HepG2 (cell line): ENCODE data around the gene CHD9NB. TPM values are rescaled to one million over a fixed set of nuclear protein-coding genes. Genes with fewer than 3 reads are reported as not detected.

Experiments used
- ATAC-seq: fragments of 200-7000 bp; cut with Tn5 transposase; 3 replicates; pipeline ENCODE4 v1.9.1; 2020; ENCODE audit warnings: mild to moderate bottlenecking, moderate library complexity
- BruUV-seq: library from RNA; stranded (reverse); fragments of 400-500 nt; replicated peaks from 2 replicates; lab custom pipeline; 2021; lab: Mats Ljungman, UMichigan
- CTCF ChIA-PET: fragments of 300-600 bp; formaldehyde crosslinking; extraction: SDS; loops from one replicate; lab custom pipeline; 2021; ENCODE audit warnings: low total read pairs, inconsistent platforms, low intra/inter-chr PET ratio; lab: Yijun Ruan, JAX
- POLR2A ChIA-PET: fragments of 350-600 bp; sonication (Branson Sonifier 250); formaldehyde crosslinking; loops from one replicate; lab custom pipeline; 2020; ENCODE audit warnings: antibody characterized with exemption, inconsistent platforms; lab: Yijun Ruan, JAX
- DNase-seq: peaks from one replicate; pipeline ENCODE4 v3.0.0-alpha.2; 2015; ENCODE audit warnings: low spot score
- FAIRE-seq: peaks from 3 replicates; lab custom pipeline; 2011; peaks lifted over from hg19 to GRCh38; lab: Jason Lieb, UNC
- H2AFZ ChIP-seq: one replicate; pipeline ENCODE4 v1.6.1; 2011; ENCODE audit warnings: low read length, inconsistent platforms
- H3K27ac ChIP-seq: fragments of 300-600 bp; 3 replicates; pipeline ENCODE4 v1.8.0; 2011; ENCODE audit warnings: mixed run types, mild to moderate bottlenecking, mixed read lengths, low read length, inconsistent platforms; ENCODE audit not compliant: insufficient read depth; ENCODE audit errors: extremely low read length
- H3K27me3 ChIP-seq, 2 experiments: fragments of 200-600 bp in 1 of 2; 2 replicates in 1 of 2; 3 replicates in 1 of 2; pipeline versions ENCODE4 v1.6.0 to v1.8.0; 2011; ENCODE audit warnings: low read length in 2 of 2, mild to moderate bottlenecking in 2 of 2, moderate library complexity in 2 of 2, inconsistent platforms in 1 of 2; ENCODE audit not compliant: insufficient read depth in 2 of 2, control insufficient read depth in 1 of 2
- H3K36me3 ChIP-seq, 2 experiments: fragments of 200-600 bp in 1 of 2; replicated peaks in 1 of 2; 2 replicates in 1 of 2; 3 replicates in 1 of 2; pipeline versions ENCODE4 v1.5.1 to v1.8.0; 2011; ENCODE audit warnings: low read length in 2 of 2, inconsistent platforms in 1 of 2; ENCODE audit not compliant: insufficient read depth in 2 of 2, control insufficient read depth in 1 of 2
- H3K4me1 ChIP-seq: 2 replicates; pipeline ENCODE4 v1.5.1; 2012; ENCODE audit warnings: low read length, inconsistent platforms; ENCODE audit not compliant: insufficient read depth
- H3K4me2 ChIP-seq: 2 replicates; pipeline ENCODE4 v1.6.0; 2011; ENCODE audit warnings: low read depth, low read length, inconsistent platforms
- H3K4me3 ChIP-seq, 3 experiments: fragments of 200-600 bp in 1 of 3; sonication (generic), shearing (Covaris generic) in 1 of 3; replicated peaks in 1 of 3; 2 replicates each; pipeline ENCODE4 v1.5.1; 2011 to 2016; ENCODE audit warnings: low read length in 3 of 3, inconsistent platforms in 2 of 3, low read depth in 2 of 3, mild to moderate bottlenecking in 2 of 3, control low read depth in 1 of 3, mixed read lengths in 1 of 3; ENCODE audit not compliant: insufficient read depth in 1 of 3
- H3K79me2 ChIP-seq: one replicate; pipeline ENCODE4 v1.6.1; 2011; ENCODE audit warnings: low read length, inconsistent platforms; ENCODE audit not compliant: insufficient read depth
- H3K9ac ChIP-seq: 2 replicates; pipeline ENCODE4 v1.6.0; 2011; ENCODE audit warnings: mild to moderate bottlenecking, low read depth, low read length, inconsistent platforms; ENCODE audit not compliant: insufficient read depth
- H3K9me3 ChIP-seq: 2 replicates; pipeline ENCODE4 v1.5.1; 2012; ENCODE audit warnings: mild to moderate bottlenecking, low read length
- H4K20me1 ChIP-seq: 2 replicates; pipeline ENCODE4 v1.6.0; 2011; ENCODE audit warnings: inconsistent platforms, mild to moderate bottlenecking, low read length, moderate library complexity; ENCODE audit not compliant: insufficient read depth
- CERS6 ChIP-seq: sonication (generic); formaldehyde crosslinking; IDR thresholded peaks from 2 replicates; pipeline ENCODE4 v1.5.0; 2020; ENCODE audit warnings: missing genetic modification reagents
- CHD4 ChIP-seq: fragments of 200-600 bp; sonication (generic); IDR thresholded peaks from 2 replicates; pipeline ENCODE4 v1.7.0; 2017; ENCODE audit warnings: mild to moderate bottlenecking, low read length, borderline replicate concordance
- GLI4 ChIP-seq: sonication (generic); formaldehyde crosslinking; IDR thresholded peaks from 2 replicates; pipeline ENCODE4 v1.5.1; 2020; ENCODE audit warnings: missing genetic modification reagents, mild to moderate bottlenecking, moderate library complexity, borderline replicate concordance
- KDM5A ChIP-seq: fragments of 200-600 bp; sonication (generic); IDR thresholded peaks from 2 replicates; pipeline ENCODE4 v1.7.0; 2018; ENCODE audit warnings: antibody characterized with exemption, mild to moderate bottlenecking, low read length, borderline replicate concordance
- MYNN ChIP-seq: sonication (generic); formaldehyde crosslinking; IDR thresholded peaks from 2 replicates; pipeline ENCODE4 v1.4.0; 2020; ENCODE audit warnings: mild to moderate bottlenecking, low read depth, missing genetic modification reagents
- NAIF1 ChIP-seq: sonication (generic); formaldehyde crosslinking; IDR thresholded peaks from 2 replicates; pipeline ENCODE4 v1.5.0; 2020; ENCODE audit warnings: mild to moderate bottlenecking, missing genetic modification reagents, borderline replicate concordance
- NCOA2 ChIP-seq: sonication (generic); formaldehyde crosslinking; IDR thresholded peaks from 2 replicates; pipeline ENCODE4 v1.8.0; 2022; ENCODE audit warnings: inconsistent platforms
- PBX3 ChIP-seq: sonication (generic); formaldehyde crosslinking; IDR thresholded peaks from 2 replicates; pipeline ENCODE4 v1.8.1; 2023; ENCODE audit warnings: missing genetic modification reagents, inconsistent platforms, borderline replicate concordance
- RARG ChIP-seq: sonication (generic); formaldehyde crosslinking; IDR thresholded peaks from 2 replicates; pipeline ENCODE4 v1.4.0; 2020; ENCODE audit warnings: low read depth, mild to moderate bottlenecking, missing genetic modification reagents
- ZFP90 ChIP-seq: sonication (generic); formaldehyde crosslinking; IDR thresholded peaks from 2 replicates; pipeline ENCODE4 v1.8.0; 2022; ENCODE audit warnings: missing genetic modification reagents, mild to moderate bottlenecking, inconsistent platforms, borderline replicate concordance
- ZNF160 ChIP-seq: sonication (generic); formaldehyde crosslinking; IDR thresholded peaks from 2 replicates; pipeline ENCODE4 v1.8.0; 2022; ENCODE audit warnings: mild to moderate bottlenecking, inconsistent platforms, missing genetic modification reagents
- ZNF205 ChIP-seq: IDR thresholded peaks from 2 replicates; pipeline ENCODE4 v1.6.1; 2018; ENCODE audit warnings: missing biosample characterization, missing genetic modification reagents
- ZNF3 ChIP-seq: IDR thresholded peaks from 2 replicates; pipeline ENCODE4 v1.7.0; 2017; ENCODE audit warnings: inconsistent platforms
- ZNF512B ChIP-seq: sonication (generic); formaldehyde crosslinking; IDR thresholded peaks from 2 replicates; pipeline ENCODE4 v1.5.1; 2020; ENCODE audit warnings: missing genetic modification reagents, mild to moderate bottlenecking, borderline replicate concordance
- ZNF574 ChIP-seq: sonication (generic); formaldehyde crosslinking; IDR thresholded peaks from 2 replicates; pipeline ENCODE4 v1.4.0; 2020; ENCODE audit warnings: missing genetic modification reagents
- WGBS: methylation state at CpG from one replicate; pipeline ENCODE4 v1.1.6; 2017; ENCODE audit warnings: low lambda C conversion rate; 5-methylcytosine and 5-hydroxymethylcytosine counted together
- in situ Hi-C: cut with HindIII; loops from 2 replicates; pipeline ENCODE4 v1.10.0; 2017; ENCODE audit warnings: low pct_unique_long_range_greater_than_20kb; ENCODE audit not compliant: extremely low pct_ligation_motif_present
- intact Hi-C: fragments of 100-400 bp; cut with micrococcal nuclease; formaldehyde crosslinking; loops from one replicate; pipeline ENCODE4 v1.10.0; 2022; ENCODE audit not compliant: unreplicated experiment
- polyA plus RNA-seq, 8 experiments: library from polyadenylated mRNA; depleted of rRNA in 3 of 8; stranded (reverse) in 7 of 8; unstranded in 1 of 8; fragments of >200 nt; fragmentation: Illumina TruSeq in 4 of 8; extraction: Trizol in 4 of 8; gene quantifications; 2 replicates each; pipeline versions ENCODE4 v1.2.1 to v1.2.3, GENCODE V29; 2011 to 2016; ENCODE audit warnings: low read depth in 4 of 8, missing spikeins in 1 of 8, mixed read lengths in 1 of 8; ENCODE audit not compliant: insufficient read depth in 1 of 8
- total RNA-seq, 5 experiments: library from RNA; depleted of rRNA; stranded (reverse); fragments of >200 nt; fragmentation: Illumina TruSeq; extraction: Trizol; gene quantifications; 2 replicates each; pipeline ENCODE4 v1.2.3, GENCODE V29; 2016; ENCODE audit warnings: low read depth in 1 of 5

The CHD9NB gene
- total and polyA plus RNA-seq, 2 of the 13 experiments (the other 11 are each of a cell fraction or from before 2014, with no cell fraction given): 0.17 to 0.18 TPM

- POLR2A ChIA-PET: interaction anchor here (1.0 kb wide), 1 partner anchor 14 kb away, joined by 3 read pairs; no protein-coding TSS in a partner anchor
- Histone ChIP-seq H3K27ac (no peak overlapping the region), H3K79me2 (peaks cover 18% of the 10 kb centered on the region), H3K4me2 (no peak overlapping the region), H2AFZ (no peak overlapping the region), H3K4me3 (no peak overlapping the region), H4K20me1 (0 out of 2 replicates have a peak, but pooled peaks cover 5% of the 10 kb centered on the region), H3K4me1 (peaks cover 22% of the 10 kb centered on the region), H3K9ac (no peak overlapping the region), H3K27me3 (no peaks in the 10 kb centered on the region), H3K9me3 (no peaks in the 10 kb centered on the region), H3K36me3 (peaks cover 0 to 3% of the 10 kb centered on the region in 2 experiments; a peak in 3 of 5 replicates)
- DNase-seq (no peak), ATAC-seq (no peak), FAIRE-seq (no peak)
- BruUV-seq: no TSS peak
- 97% methylated on average over 4 of the region's 4 CpGs for WGBS
- CTCF ChIA-PET: no interaction called here
- intact Hi-C loops (no loop called here), in situ Hi-C loops (no loop called here)
- TF ChIP-seq ZNF205 (no peak), ZNF512B (CRISPR knock-in tag) (no peak), ZNF574 (CRISPR knock-in tag) (no peak), NAIF1 (no peak), CERS6 (no peak), GLI4 (CRISPR knock-in tag) (no peak), NCOA2 (CRISPR knock-in tag) (no peak), ZNF160 (CRISPR knock-in tag) (no peak), KDM5A (no peak), MYNN (CRISPR knock-in tag) (no peak), ZFP90 (CRISPR knock-in tag) (no peak), RARG (CRISPR knock-in tag) (no peak), PBX3 (no peak), ZNF3 (CRISPR knock-in tag) (no peak), CHD4 (no peak)
These were observed 32.7 kb upstream of the CHD9NB start for GRCh38 chr16:53085369-53085843.
